NCI-H2196 (cell line): ENCODE results near the gene RNF213.

Source experiments
- DNase-seq: peaks from one replicate; lab custom pipeline; 2025; ENCODE audit not compliant: unreplicated experiment; lab: John Stamatoyannopoulos, UW

The RNF213 gene

GRCh38 chr17:80445007-80445725, 184.5 kb downstream of the RNF213 start:
- no peak for DNase-seq

- DNase-seq: no peak
These were observed 185.1 kb downstream of the RNF213 start for GRCh38 chr17:80445726-80446110.

GRCh38 chr17:80446645-80447405, 186.2 kb downstream of the RNF213 start:
- no peak for DNase-seq

- DNase-seq: no peak
These were observed 187.1 kb downstream of the RNF213 start for GRCh38 chr17:80447790-80448189.
